Osteocyte (in vitro differentiated cells): Measurements from ENCODE around the gene B4GALNT4. TPM values are rescaled to one million over a fixed set of nuclear protein-coding genes. Genes with fewer than 3 reads are reported as not detected.

Experiments used
- DNase-seq: peaks from one replicate; pipeline ENCODE4 v3.0.0; 2021; ENCODE audit warnings: mixed read lengths; ENCODE audit not compliant: unreplicated experiment; ENCODE audit errors: extremely low spot score
- H3K27ac Mint-ChIP-seq: one replicate; pipeline ENCODE4 v1.8.0; 2021; ENCODE audit warnings: mild to moderate bottlenecking, mixed read lengths; ENCODE audit not compliant: unreplicated experiment
- H3K27me3 Mint-ChIP-seq: one replicate; pipeline ENCODE4 v1.8.0; 2021; ENCODE audit warnings: mixed read lengths; ENCODE audit not compliant: unreplicated experiment
- H3K36me3 Mint-ChIP-seq: one replicate; pipeline ENCODE4 v1.8.0; 2021; ENCODE audit warnings: mixed read lengths; ENCODE audit not compliant: unreplicated experiment
- H3K4me1 Mint-ChIP-seq: one replicate; pipeline ENCODE4 v1.8.0; 2021; ENCODE audit warnings: mixed read lengths; ENCODE audit not compliant: unreplicated experiment
- H3K4me3 Mint-ChIP-seq: one replicate; pipeline ENCODE4 v1.8.0; 2021; ENCODE audit warnings: mild to moderate bottlenecking, moderate library complexity, mixed read lengths; ENCODE audit not compliant: unreplicated experiment
- H3K9me3 Mint-ChIP-seq: one replicate; pipeline ENCODE4 v1.8.0; 2021; ENCODE audit warnings: mixed read lengths; ENCODE audit not compliant: unreplicated experiment
- CTCF ChIP-seq: fragments of 200-600 bp; sonication (generic); IDR thresholded peaks from 2 replicates; pipeline ENCODE4 v1.5.0; 2021; ENCODE audit warnings: antibody characterized with exemption, mild to moderate bottlenecking, moderate library complexity
- total RNA-seq: library from RNA; stranded (reverse); gene quantifications from 2 replicates; pipeline ENCODE4 v1.2.1, GENCODE V29; 2021

Gene B4GALNT4
- total RNA-seq, 1 donor from 2014 or later: 63.3 TPM

GRCh38 chr11:413120-414081 is 44.1 kb downstream of the B4GALNT4 start:
- DNase-seq: no peak
- no peak overlapping the region for H3K27ac Mint-ChIP-seq
- no peaks in the 10 kb centered on the region for H3K27me3 Mint-ChIP-seq
- no peak overlapping the region for H3K4me3 Mint-ChIP-seq
- no peak for TF ChIP-seq CTCF
- no peaks in the 10 kb centered on the region for H3K36me3 Mint-ChIP-seq
- peaks cover 40% of the 10 kb centered on the region for H3K4me1 Mint-ChIP-seq
- no peaks in the 10 kb centered on the region for H3K9me3 Mint-ChIP-seq

GRCh38 chr11:414318-414857 is 45.1 kb downstream of the B4GALNT4 start:
- Mint-ChIP-seq H3K36me3 (no peaks in the 10 kb centered on the region), H3K9me3 (no peaks in the 10 kb centered on the region), H3K27me3 (no peaks in the 10 kb centered on the region), H3K4me3 (no peak overlapping the region), H3K27ac (no peak overlapping the region), H3K4me1 (peaks cover 36% of the 10 kb centered on the region)
- no peak for DNase-seq
- TF ChIP-seq CTCF: no peak

- no peaks in the 10 kb centered on the region for H3K36me3 Mint-ChIP-seq
- H3K9me3 Mint-ChIP-seq: no peaks in the 10 kb centered on the region
- H3K27ac Mint-ChIP-seq: peak overlapping the region; percentile 10
- TF ChIP-seq CTCF: no peak
- H3K4me1 Mint-ChIP-seq: peaks cover 28% of the 10 kb centered on the region
- no peaks in the 10 kb centered on the region for H3K27me3 Mint-ChIP-seq
- DNase-seq: no peak
- peak overlapping the region; percentile 33 for H3K4me3 Mint-ChIP-seq
Measured at GRCh38 chr11:415640-416041, 46.3 kb downstream of the B4GALNT4 start.

GRCh38 chr11:416051-416756 is 46.9 kb downstream of the B4GALNT4 start:
- Mint-ChIP-seq H3K36me3 (no peaks in the 10 kb centered on the region), H3K9me3 (no peaks in the 10 kb centered on the region), H3K4me1 (peaks cover 28% of the 10 kb centered on the region), H3K27me3 (no peaks in the 10 kb centered on the region), H3K27ac (no peak overlapping the region), H3K4me3 (peak overlapping the region; percentile 33)
- no peak for DNase-seq
- no peak for TF ChIP-seq CTCF
